ENCODE data around the gene ZWILCH.
"Not testable (repeated sequence)": the region's sequence is repeated elsewhere in the genome, so short reads cannot be mapped to it uniquely, and the experiment has no call there.

Gene ZWILCH

DNA sequence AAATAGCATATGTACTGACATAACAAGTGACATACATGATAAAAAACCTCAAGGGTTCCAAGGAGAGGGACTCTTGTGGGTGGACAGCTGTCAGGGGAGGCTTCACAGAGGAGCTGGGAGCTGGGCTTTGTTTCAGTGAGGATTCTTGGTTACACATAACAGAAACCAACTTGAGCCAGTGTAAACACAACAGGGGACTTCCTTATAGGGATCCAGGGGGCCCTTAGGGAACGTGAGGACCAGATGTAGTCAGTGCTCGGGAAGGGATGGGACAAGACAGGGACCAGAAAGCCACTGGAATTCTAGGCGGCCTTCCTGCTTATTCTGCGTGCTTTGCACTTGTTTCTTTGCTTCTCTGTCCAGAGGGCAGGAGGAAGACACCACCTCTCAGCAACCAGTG lies 42.5 kb upstream of the ZWILCH start:
- H2BK5ac ChIP-seq (ENCODE audit: low read length): peak overlapping the region; percentile 44
- peak; percentile 55 for DNase-seq
- peaks cover 12% of the 10 kb centered on the region for H3K4me1 ChIP-seq (ENCODE audit: control insufficient read depth, low read depth, low read length)
- H2BK15ac ChIP-seq (replicated peaks; ENCODE audit: low read depth): no peak overlapping the region
- H4K5ac ChIP-seq (ENCODE audit: low read length): peak overlapping the region; percentile 10
- peak overlapping the region; percentile 85 for H3K27ac ChIP-seq (ENCODE audit: low read depth, low read length)
- H2AK5ac ChIP-seq (ENCODE audit: low read length): peak overlapping the region; percentile 63
- H3K4me3 ChIP-seq (ENCODE audit: low read length): no peak overlapping the region
- no peaks in the 10 kb centered on the region for H3K27me3 ChIP-seq (ENCODE audit: insufficient read depth, low read length, poor library complexity)
- no peak overlapping the region for H2BK120ac ChIP-seq (ENCODE audit: low read depth, low read length)
- peak overlapping the region; percentile 32 for H3K9ac ChIP-seq (ENCODE audit: low read length)
- H3K36me3 ChIP-seq (ENCODE audit: control insufficient read depth, insufficient read depth, low read length): no peaks in the 10 kb centered on the region
- H3K23ac ChIP-seq (ENCODE audit: low read length): peak overlapping the region; percentile 83
- H3K4me2 ChIP-seq (ENCODE audit: low read length): no peak overlapping the region
- no CpG with 5 or more reads among the region's 4 CpGs for WGBS (ENCODE audit: extremely low coverage, insufficient coverage, low lambda C conversion rate)
- no peaks in the 10 kb centered on the region for H3K79me2 ChIP-seq (ENCODE audit: control insufficient read depth, insufficient read depth, low read length)
- peak overlapping the region; percentile 24 for H3K18ac ChIP-seq (ENCODE audit: low read length)
- H3K79me1 ChIP-seq (ENCODE audit: low read length): peaks cover 3% of the 10 kb centered on the region
- H4K8ac ChIP-seq (ENCODE audit: low read depth, low read length): no peak overlapping the region
- H3K4ac ChIP-seq (ENCODE audit: low read depth, low read length): no peak overlapping the region
- peak overlapping the region; percentile 79 for H3K56ac ChIP-seq (ENCODE audit: low read length)

DNA sequence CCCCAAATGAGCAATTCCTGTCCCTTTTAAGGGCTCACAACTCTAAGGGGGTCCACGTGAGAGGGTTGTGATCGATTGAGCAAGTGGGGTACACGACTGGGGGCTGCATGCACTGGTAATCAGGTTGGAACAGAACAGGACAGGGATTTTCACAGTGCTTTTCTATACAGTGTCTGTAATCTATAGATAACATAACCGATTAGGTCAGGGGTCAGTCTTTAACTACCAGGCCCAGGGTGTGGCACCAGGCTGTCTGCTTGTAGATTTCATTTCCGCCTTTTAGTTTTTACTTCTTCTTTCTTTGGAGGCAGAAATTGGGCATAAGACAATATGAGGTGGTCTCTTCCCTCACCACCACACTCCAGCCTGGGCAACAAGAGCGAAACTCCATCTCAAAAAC lies 39.8 kb upstream of the ZWILCH start:
- no CpG with 5 or more reads among the region's 6 CpGs for WGBS (ENCODE audit: extremely low coverage, insufficient coverage, low lambda C conversion rate)

GRCh38 chr15:66467162-66468040 lies 37.7 kb upstream of the ZWILCH start:
- H2BK15ac ChIP-seq (replicated peaks; ENCODE audit: low read depth); H2AK5ac ChIP-seq (ENCODE audit: low read length); H3K4me2 ChIP-seq (ENCODE audit: low read length); H3K4me3 ChIP-seq (ENCODE audit: low read length); H3K56ac ChIP-seq (ENCODE audit: low read length); H3K4ac ChIP-seq (ENCODE audit: low read depth, low read length); H3K27ac ChIP-seq (ENCODE audit: low read depth, low read length); H4K8ac ChIP-seq (ENCODE audit: low read depth, low read length); H3K79me2 ChIP-seq (ENCODE audit: control insufficient read depth, insufficient read depth, low read length); H4K5ac ChIP-seq (ENCODE audit: low read length); H3K36me3 ChIP-seq (ENCODE audit: control insufficient read depth, insufficient read depth, low read length); H3K18ac ChIP-seq (ENCODE audit: low read length); H3K79me1 ChIP-seq (ENCODE audit: low read length); H3K27me3 ChIP-seq (ENCODE audit: insufficient read depth, low read length, poor library complexity); H2BK120ac ChIP-seq (ENCODE audit: low read depth, low read length); DNase-seq; H2BK5ac ChIP-seq (ENCODE audit: low read length); H3K23ac ChIP-seq (ENCODE audit: low read length); H3K9ac ChIP-seq (ENCODE audit: low read length): not testable (repeated sequence)
- H3K4me1 ChIP-seq (ENCODE audit: control insufficient read depth, low read depth, low read length): peaks cover 14% of the 10 kb centered on the region
- WGBS (ENCODE audit: extremely low coverage, insufficient coverage, low lambda C conversion rate): no CpG with 5 or more reads among the region's 11 CpGs

More for the DNA sequence above, 39.8 kb upstream of the ZWILCH start:
- H3K79me1 ChIP-seq (ENCODE audit: low read length); H3K4me2 ChIP-seq (ENCODE audit: low read length); H2BK5ac ChIP-seq (ENCODE audit: low read length); H4K8ac ChIP-seq (ENCODE audit: low read depth, low read length); H2AK5ac ChIP-seq (ENCODE audit: low read length); H4K5ac ChIP-seq (ENCODE audit: low read length); H3K9ac ChIP-seq (ENCODE audit: low read length); H3K27ac ChIP-seq (ENCODE audit: low read depth, low read length); H3K36me3 ChIP-seq (ENCODE audit: control insufficient read depth, insufficient read depth, low read length); H2BK120ac ChIP-seq (ENCODE audit: low read depth, low read length); H3K4me3 ChIP-seq (ENCODE audit: low read length); H3K79me2 ChIP-seq (ENCODE audit: control insufficient read depth, insufficient read depth, low read length); H2BK15ac ChIP-seq (replicated peaks; ENCODE audit: low read depth); H3K56ac ChIP-seq (ENCODE audit: low read length); H3K4ac ChIP-seq (ENCODE audit: low read depth, low read length); H3K23ac ChIP-seq (ENCODE audit: low read length); H3K27me3 ChIP-seq (ENCODE audit: insufficient read depth, low read length, poor library complexity); DNase-seq; H3K18ac ChIP-seq (ENCODE audit: low read length): not testable (repeated sequence)
- H3K4me1 ChIP-seq (ENCODE audit: control insufficient read depth, low read depth, low read length): peaks cover 11% of the 10 kb centered on the region

DNA sequence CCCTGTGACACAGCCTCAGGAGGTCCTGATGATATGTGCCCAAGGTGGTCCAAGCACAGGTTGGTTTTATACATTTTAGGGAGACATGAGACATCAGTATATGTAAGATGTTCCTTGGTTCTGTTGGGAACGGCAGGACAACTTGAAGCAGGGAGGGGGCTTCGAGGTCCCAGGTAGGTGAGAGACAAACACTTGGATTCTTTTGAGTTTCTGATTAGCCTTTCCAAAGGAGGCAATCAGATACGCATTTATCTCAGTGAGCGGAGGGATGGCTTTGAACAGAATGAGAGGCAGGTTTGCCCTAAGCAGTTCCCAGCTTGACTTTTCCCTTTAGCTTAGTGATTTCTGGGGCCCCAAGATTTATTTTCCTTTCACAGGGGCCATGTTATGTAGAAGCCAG lies 34.3 kb upstream of the ZWILCH start:
- H2BK5ac ChIP-seq (ENCODE audit: low read length): peak overlapping the region; percentile 36
- WGBS (ENCODE audit: extremely low coverage, insufficient coverage, low lambda C conversion rate): no CpG with 5 or more reads among the region's 4 CpGs
- H3K4me3 ChIP-seq (ENCODE audit: low read length): not testable (repeated sequence)

GRCh38 chr15:66472176-66472999 lies 32.7 kb upstream of the ZWILCH start:
- no peaks in the 10 kb centered on the region for H3K27me3 ChIP-seq (ENCODE audit: insufficient read depth, low read length, poor library complexity)
- H2BK15ac ChIP-seq (replicated peaks; ENCODE audit: low read depth): no peak overlapping the region
- no peak overlapping the region for H3K4me2 ChIP-seq (ENCODE audit: low read length)
- H3K9ac ChIP-seq (ENCODE audit: low read length): peak overlapping the region; percentile 10
- H2AK5ac ChIP-seq (ENCODE audit: low read length): no peak overlapping the region
- H2BK120ac ChIP-seq (ENCODE audit: low read depth, low read length): no peak overlapping the region
- H3K27ac ChIP-seq (ENCODE audit: low read depth, low read length): peak overlapping the region; percentile 97
- no peak overlapping the region for H3K4ac ChIP-seq (ENCODE audit: low read depth, low read length)
- peaks cover 39% of the 10 kb centered on the region for H3K4me1 ChIP-seq (ENCODE audit: control insufficient read depth, low read depth, low read length)
- H3K4me3 ChIP-seq (ENCODE audit: low read length): no peak overlapping the region
- no peak overlapping the region for H4K5ac ChIP-seq (ENCODE audit: low read length)
- H3K18ac ChIP-seq (ENCODE audit: low read length): peak overlapping the region; percentile 99
- H4K8ac ChIP-seq (ENCODE audit: low read depth, low read length): no peak overlapping the region
- no CpG with 5 or more reads among the region's 8 CpGs for WGBS (ENCODE audit: extremely low coverage, insufficient coverage, low lambda C conversion rate)
- no peaks in the 10 kb centered on the region for H3K36me3 ChIP-seq (ENCODE audit: control insufficient read depth, insufficient read depth, low read length)
- peak; percentile 99 for DNase-seq
- peak overlapping the region; percentile 20 for H2BK5ac ChIP-seq (ENCODE audit: low read length)
- H3K23ac ChIP-seq (ENCODE audit: low read length): no peak overlapping the region
- peak overlapping the region; percentile 45 for H3K56ac ChIP-seq (ENCODE audit: low read length)
- H3K79me2 ChIP-seq (ENCODE audit: control insufficient read depth, insufficient read depth, low read length): peaks cover 7% of the 10 kb centered on the region
- H3K79me1 ChIP-seq (ENCODE audit: low read length): peaks cover 15% of the 10 kb centered on the region

More for the DNA sequence above, 34.3 kb upstream of the ZWILCH start:
- H3K27me3 ChIP-seq (ENCODE audit: insufficient read depth, low read length, poor library complexity); H3K4me2 ChIP-seq (ENCODE audit: low read length); H2AK5ac ChIP-seq (ENCODE audit: low read length); H4K8ac ChIP-seq (ENCODE audit: low read depth, low read length); H3K36me3 ChIP-seq (ENCODE audit: control insufficient read depth, insufficient read depth, low read length); H2BK15ac ChIP-seq (replicated peaks; ENCODE audit: low read depth); H4K5ac ChIP-seq (ENCODE audit: low read length); H3K79me1 ChIP-seq (ENCODE audit: low read length); H3K79me2 ChIP-seq (ENCODE audit: control insufficient read depth, insufficient read depth, low read length); H3K23ac ChIP-seq (ENCODE audit: low read length): not testable (repeated sequence)
- Histone ChIP-seq H3K4ac (ENCODE audit: low read depth, low read length) (peak overlapping the region; percentile 72), H3K18ac (ENCODE audit: low read length) (peak overlapping the region; percentile 94), H2BK120ac (ENCODE audit: low read depth, low read length) (peak overlapping the region; percentile 61), H3K4me1 (ENCODE audit: control insufficient read depth, low read depth, low read length) (peaks cover 27% of the 10 kb centered on the region), H3K27ac (ENCODE audit: low read depth, low read length) (peak overlapping the region; percentile 97), H3K9ac (ENCODE audit: low read length) (peak overlapping the region; percentile 6), H3K56ac (ENCODE audit: low read length) (peak overlapping the region; percentile 57)
- peak; percentile 74 for DNase-seq

All from mesendoderm (in vitro differentiated cells).